HepG2 (cell line): ENCODE data around the gene NAT9. TPM values are rescaled to one million over a fixed set of nuclear protein-coding genes. Genes with fewer than 3 reads are reported as not detected.

ENCODE experiments used
- ATAC-seq: fragments of 200-7000 bp; cut with Tn5 transposase; 3 replicates; pipeline ENCODE4 v1.9.1; 2020; ENCODE audit warnings: mild to moderate bottlenecking, moderate library complexity
- BruUV-seq: library from RNA; stranded (reverse); fragments of 400-500 nt; replicated peaks from 2 replicates; lab custom pipeline; 2021; lab: Mats Ljungman, UMichigan
- CTCF ChIA-PET: fragments of 300-600 bp; formaldehyde crosslinking; extraction: SDS; loops from one replicate; lab custom pipeline; 2021; ENCODE audit warnings: low total read pairs, inconsistent platforms, low intra/inter-chr PET ratio; lab: Yijun Ruan, JAX
- POLR2A ChIA-PET: fragments of 350-600 bp; sonication (Branson Sonifier 250); formaldehyde crosslinking; loops from one replicate; lab custom pipeline; 2020; ENCODE audit warnings: antibody characterized with exemption, inconsistent platforms; lab: Yijun Ruan, JAX
- DNase-seq: peaks from one replicate; pipeline ENCODE4 v3.0.0-alpha.2; 2015; ENCODE audit warnings: low spot score
- FAIRE-seq: peaks from 3 replicates; lab custom pipeline; 2011; peaks lifted over from hg19 to GRCh38; lab: Jason Lieb, UNC
- H2AFZ ChIP-seq: one replicate; pipeline ENCODE4 v1.6.1; 2011; ENCODE audit warnings: low read length, inconsistent platforms
- H3K27ac ChIP-seq: fragments of 300-600 bp; 3 replicates; pipeline ENCODE4 v1.8.0; 2011; ENCODE audit warnings: mixed run types, mild to moderate bottlenecking, mixed read lengths, low read length, inconsistent platforms; ENCODE audit not compliant: insufficient read depth; ENCODE audit errors: extremely low read length
- H3K27me3 ChIP-seq, 2 experiments: fragments of 200-600 bp in 1 of 2; 2 replicates in 1 of 2; 3 replicates in 1 of 2; pipeline versions ENCODE4 v1.6.0 to v1.8.0; 2011; ENCODE audit warnings: low read length in 2 of 2, mild to moderate bottlenecking in 2 of 2, moderate library complexity in 2 of 2, inconsistent platforms in 1 of 2; ENCODE audit not compliant: insufficient read depth in 2 of 2, control insufficient read depth in 1 of 2
- H3K36me3 ChIP-seq, 2 experiments: fragments of 200-600 bp in 1 of 2; replicated peaks in 1 of 2; 2 replicates in 1 of 2; 3 replicates in 1 of 2; pipeline versions ENCODE4 v1.5.1 to v1.8.0; 2011; ENCODE audit warnings: low read length in 2 of 2, inconsistent platforms in 1 of 2; ENCODE audit not compliant: insufficient read depth in 2 of 2, control insufficient read depth in 1 of 2
- H3K4me1 ChIP-seq: 2 replicates; pipeline ENCODE4 v1.5.1; 2012; ENCODE audit warnings: low read length, inconsistent platforms; ENCODE audit not compliant: insufficient read depth
- H3K4me2 ChIP-seq: 2 replicates; pipeline ENCODE4 v1.6.0; 2011; ENCODE audit warnings: low read depth, low read length, inconsistent platforms
- H3K4me3 ChIP-seq, 3 experiments: fragments of 200-600 bp in 1 of 3; sonication (generic), shearing (Covaris generic) in 1 of 3; replicated peaks in 1 of 3; 2 replicates each; pipeline ENCODE4 v1.5.1; 2011 to 2016; ENCODE audit warnings: low read length in 3 of 3, inconsistent platforms in 2 of 3, low read depth in 2 of 3, mild to moderate bottlenecking in 2 of 3, control low read depth in 1 of 3, mixed read lengths in 1 of 3; ENCODE audit not compliant: insufficient read depth in 1 of 3
- H3K79me2 ChIP-seq: one replicate; pipeline ENCODE4 v1.6.1; 2011; ENCODE audit warnings: low read length, inconsistent platforms; ENCODE audit not compliant: insufficient read depth
- H3K9ac ChIP-seq: 2 replicates; pipeline ENCODE4 v1.6.0; 2011; ENCODE audit warnings: mild to moderate bottlenecking, low read depth, low read length, inconsistent platforms; ENCODE audit not compliant: insufficient read depth
- H3K9me3 ChIP-seq: 2 replicates; pipeline ENCODE4 v1.5.1; 2012; ENCODE audit warnings: mild to moderate bottlenecking, low read length
- H4K20me1 ChIP-seq: 2 replicates; pipeline ENCODE4 v1.6.0; 2011; ENCODE audit warnings: inconsistent platforms, mild to moderate bottlenecking, low read length, moderate library complexity; ENCODE audit not compliant: insufficient read depth
- BCLAF1 ChIP-seq: fragments of 450-650 bp; IDR thresholded peaks from 2 replicates; pipeline ENCODE4 v1.6.1; 2017; ENCODE audit warnings: mild to moderate bottlenecking
- KAT8 ChIP-seq: IDR thresholded peaks from 2 replicates; pipeline ENCODE4 v1.6.1; 2016; ENCODE audit warnings: missing genetic modification reagents, missing compliant biosample characterization
- RERE ChIP-seq: IDR thresholded peaks from 2 replicates; pipeline ENCODE4 v1.6.1; 2016; ENCODE audit warnings: low read depth, missing genetic modification reagents, missing compliant biosample characterization
- ZIK1 ChIP-seq: sonication (generic); formaldehyde crosslinking; IDR thresholded peaks from 2 replicates; pipeline ENCODE4 v1.5.0; 2020; ENCODE audit warnings: mild to moderate bottlenecking, low read depth, missing genetic modification reagents, borderline replicate concordance
- WGBS: methylation state at CpG from one replicate; pipeline ENCODE4 v1.1.6; 2017; ENCODE audit warnings: low lambda C conversion rate; 5-methylcytosine and 5-hydroxymethylcytosine counted together
- in situ Hi-C: cut with HindIII; loops from 2 replicates; pipeline ENCODE4 v1.10.0; 2017; ENCODE audit warnings: low pct_unique_long_range_greater_than_20kb; ENCODE audit not compliant: extremely low pct_ligation_motif_present
- intact Hi-C: fragments of 100-400 bp; cut with micrococcal nuclease; formaldehyde crosslinking; loops from one replicate; pipeline ENCODE4 v1.10.0; 2022; ENCODE audit not compliant: unreplicated experiment
- polyA plus RNA-seq, 8 experiments: library from polyadenylated mRNA; depleted of rRNA in 3 of 8; stranded (reverse) in 7 of 8; unstranded in 1 of 8; fragments of >200 nt; fragmentation: Illumina TruSeq in 4 of 8; extraction: Trizol in 4 of 8; gene quantifications; 2 replicates each; pipeline versions ENCODE4 v1.2.1 to v1.2.3, GENCODE V29; 2011 to 2016; ENCODE audit warnings: low read depth in 4 of 8, missing spikeins in 1 of 8, mixed read lengths in 1 of 8; ENCODE audit not compliant: insufficient read depth in 1 of 8
- total RNA-seq, 5 experiments: library from RNA; depleted of rRNA; stranded (reverse); fragments of >200 nt; fragmentation: Illumina TruSeq; extraction: Trizol; gene quantifications; 2 replicates each; pipeline ENCODE4 v1.2.3, GENCODE V29; 2016; ENCODE audit warnings: low read depth in 1 of 5

The NAT9 gene
- total and polyA plus RNA-seq, 2 of the 13 experiments (the other 11 are each of a cell fraction or from before 2014, with no cell fraction given) = 39.7 to 44.2 TPM

- Histone ChIP-seq H3K79me2 (no peaks in the 10 kb centered on the region), H4K20me1 (no peaks in the 10 kb centered on the region), H3K4me3 (no peak overlapping the region), H3K9ac (no peak overlapping the region), H3K27me3 (no peaks in the 10 kb centered on the region), H3K4me1 (peaks cover 11% of the 10 kb centered on the region), H3K27ac (no peak overlapping the region), H3K9me3 (no peaks in the 10 kb centered on the region), H3K36me3 (peaks cover 0 to 6% of the 10 kb centered on the region in 2 experiments; a peak in 3 of 5 replicates), H2AFZ (no peak overlapping the region), H3K4me2 (no peak overlapping the region)
- BruUV-seq = no TSS peak
- CTCF ChIA-PET = no interaction called here
- in situ Hi-C loops (no loop called here), intact Hi-C loops (no loop called here)
- ATAC-seq (no peak), DNase-seq (no peak), FAIRE-seq (no peak)
- POLR2A ChIA-PET = interaction anchor here (0.8 kb wide), 1 partner anchor 65 kb away, joined by 3 read pairs; no protein-coding TSS in a partner anchor
- 90% methylated on average over 15 of the region's 15 CpGs for WGBS
- TF ChIP-seq BCLAF1 = no peak
- TF ChIP-seq RERE (CRISPR knock-in tag) = no peak
- no peak for TF ChIP-seq ZIK1
- no peak for TF ChIP-seq KAT8 (CRISPR knock-in tag)
These were observed 29.4 kb upstream of the NAT9 start for GRCh38 chr17:74805591-74805991.
